Smooth muscle cell (in vitro differentiated cells): ENCODE measurements around the gene PCGF2. TPM values are rescaled to one million over a fixed set of nuclear protein-coding genes. Genes with fewer than 3 reads are reported as not detected.

Experiments used
- DNase-seq: peaks from one replicate; lab custom pipeline; 2025; ENCODE audit not compliant: unreplicated experiment; lab: John Stamatoyannopoulos, UW
- H2AFZ ChIP-seq: fragments of 200-600 bp; sonication (generic); 2 replicates; pipeline ENCODE4 v1.6.0; 2016; ENCODE audit warnings: antibody characterized with exemption, low read depth, mild to moderate bottlenecking
- H3F3A ChIP-seq: fragments of 200-600 bp; sonication (generic); 2 replicates; pipeline ENCODE4 v1.6.0; 2017; ENCODE audit warnings: antibody characterized with exemption, low read depth
- H3K27ac ChIP-seq: fragments of 200-600 bp; sonication (generic); 2 replicates; pipeline ENCODE4 v1.5.1; 2016; ENCODE audit warnings: low read depth, mild to moderate bottlenecking
- H3K27me3 ChIP-seq: fragments of 200-600 bp; sonication (generic); 2 replicates; pipeline ENCODE4 v1.6.1; 2016; ENCODE audit warnings: low read depth, mild to moderate bottlenecking
- H3K36me3 ChIP-seq: fragments of 200-600 bp; sonication (generic); 2 replicates; pipeline ENCODE4 v1.5.1; 2016; ENCODE audit warnings: low read depth
- H3K4me1 ChIP-seq: fragments of 200-600 bp; sonication (generic); 2 replicates; pipeline ENCODE4 v1.5.1; 2016; ENCODE audit warnings: low read depth
- H3K4me2 ChIP-seq: fragments of 200-600 bp; sonication (generic); 2 replicates; pipeline ENCODE4 v1.6.0; 2016; ENCODE audit warnings: mild to moderate bottlenecking
- H3K4me3 ChIP-seq: fragments of 200-600 bp; sonication (generic); 2 replicates; pipeline ENCODE4 v1.5.1; 2016; ENCODE audit warnings: mild to moderate bottlenecking
- H3K79me2 ChIP-seq: fragments of 200-600 bp; sonication (generic); 2 replicates; pipeline ENCODE4 v1.6.0; 2016; ENCODE audit warnings: low read depth, mild to moderate bottlenecking
- H3K9ac ChIP-seq: fragments of 200-600 bp; sonication (generic); 2 replicates; pipeline ENCODE4 v1.6.0; 2016; ENCODE audit warnings: low read depth
- H3K9me3 ChIP-seq: fragments of 200-600 bp; sonication (generic); replicated peaks from 2 replicates; pipeline ENCODE4 v1.5.1; 2016; ENCODE audit warnings: low read depth
- H4K20me1 ChIP-seq: fragments of 200-600 bp; sonication (generic); 2 replicates; pipeline ENCODE4 v1.6.0; 2016; ENCODE audit warnings: low read depth
- WGBS: methylation state at CpG from one replicate; pipeline ENCODE4 v1.1.7; 2016; ENCODE audit warnings: low lambda C conversion rate; 5-methylcytosine and 5-hydroxymethylcytosine counted together
- polyA plus RNA-seq: library from polyadenylated mRNA; unstranded; fragments of >200 nt; fragmentation: Nextera tagmentation; extraction: Ambion mirVana; gene quantifications from 2 replicates; pipeline ENCODE4 v1.2.1, GENCODE V29; 2016
- total RNA-seq: library from RNA; depleted of rRNA; stranded (reverse); fragments of >200 nt; gene quantifications from 2 replicates; pipeline ENCODE4 v1.2.3, GENCODE V29; 2014
- TF ChIP-seq, protein P1 (sequence below): fragments of 200-600 bp; sonication (generic); IDR thresholded peaks from 2 replicates; pipeline ENCODE4 v1.5.1; 2017; ENCODE audit warnings: borderline replicate concordance, mild to moderate bottlenecking, antibody characterized with exemption; ENCODE audit not compliant: insufficient read depth, poor library complexity, severe bottlenecking

Gene PCGF2
- 4.7 and 11.6 TPM in 2 replicates for total RNA-seq
- polyA plus RNA-seq = 6.1 and 11.2 TPM in 2 replicates

DNA sequence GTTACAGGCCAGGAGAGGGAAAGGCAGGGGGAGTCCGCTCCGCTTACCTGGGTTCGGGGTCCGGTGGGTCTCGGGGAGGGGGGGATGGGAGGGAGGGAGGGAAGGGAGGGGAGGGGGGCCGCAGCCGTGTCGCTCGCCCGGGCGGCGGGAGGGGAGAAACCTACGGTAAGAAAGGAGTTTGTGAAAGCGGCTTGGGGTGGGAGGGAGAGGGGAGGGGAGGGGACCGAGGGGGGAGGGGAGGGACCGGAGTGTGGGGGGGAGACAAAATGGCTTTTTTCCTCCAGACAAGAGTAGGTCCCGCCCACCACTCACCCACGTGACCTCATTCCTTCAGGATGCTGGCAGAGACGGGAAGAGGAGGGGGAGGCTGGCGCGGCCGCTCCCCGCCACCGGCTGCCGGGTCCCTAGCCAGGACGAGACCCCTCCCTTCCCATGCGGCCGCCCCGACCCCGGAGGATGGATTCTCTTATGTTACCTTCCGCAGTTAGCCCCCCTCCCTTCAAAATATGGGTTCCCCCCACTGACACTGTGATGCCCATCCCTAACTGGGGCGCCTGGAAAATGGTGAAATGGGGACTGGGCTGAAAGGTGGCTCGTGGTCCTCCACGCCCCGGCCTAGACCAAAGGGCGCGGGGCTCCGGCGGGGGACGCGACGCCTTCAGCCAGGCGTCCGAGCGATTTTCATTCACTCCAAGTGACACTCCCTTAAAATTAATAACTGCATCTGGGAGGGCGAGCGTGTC is at the start of gene PCGF2:
Gene PCGF2, minus strand, starts transcription at position 188 of the 743 bp plus-strand sequence. CDS start 7,934 bp downstream, outside the sequence.
- Histone ChIP-seq H3K79me2 (peaks cover 53% of the 10 kb centered on the region), H3K4me1 (peaks cover 25% of the 10 kb centered on the region), H2AFZ (peak within 1 kb of the TSS; percentile 85), H3K36me3 (no peaks in the 10 kb centered on the region), H3K9me3 (no peaks in the 10 kb centered on the region), H3K9ac (peak within 1 kb of the TSS; percentile 86), H4K20me1 (peaks cover 40% of the 10 kb centered on the region), H3F3A (peaks cover 11% of the 10 kb centered on the region), H3K4me3 (peak within 1 kb of the TSS; percentile 72), H3K27me3 (peaks cover 6% of the 10 kb centered on the region), H3K4me2 (peak within 1 kb of the TSS; percentile 98), H3K27ac (no peak within 1 kb of the TSS)
- TF ChIP-seq, protein P1, sequence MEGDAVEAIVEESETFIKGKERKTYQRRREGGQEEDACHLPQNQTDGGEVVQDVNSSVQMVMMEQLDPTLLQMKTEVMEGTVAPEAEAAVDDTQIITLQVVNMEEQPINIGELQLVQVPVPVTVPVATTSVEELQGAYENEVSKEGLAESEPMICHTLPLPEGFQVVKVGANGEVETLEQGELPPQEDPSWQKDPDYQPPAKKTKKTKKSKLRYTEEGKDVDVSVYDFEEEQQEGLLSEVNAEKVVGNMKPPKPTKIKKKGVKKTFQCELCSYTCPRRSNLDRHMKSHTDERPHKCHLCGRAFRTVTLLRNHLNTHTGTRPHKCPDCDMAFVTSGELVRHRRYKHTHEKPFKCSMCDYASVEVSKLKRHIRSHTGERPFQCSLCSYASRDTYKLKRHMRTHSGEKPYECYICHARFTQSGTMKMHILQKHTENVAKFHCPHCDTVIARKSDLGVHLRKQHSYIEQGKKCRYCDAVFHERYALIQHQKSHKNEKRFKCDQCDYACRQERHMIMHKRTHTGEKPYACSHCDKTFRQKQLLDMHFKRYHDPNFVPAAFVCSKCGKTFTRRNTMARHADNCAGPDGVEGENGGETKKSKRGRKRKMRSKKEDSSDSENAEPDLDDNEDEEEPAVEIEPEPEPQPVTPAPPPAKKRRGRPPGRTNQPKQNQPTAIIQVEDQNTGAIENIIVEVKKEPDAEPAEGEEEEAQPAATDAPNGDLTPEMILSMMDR = no peak
- WGBS = under 1% methylated on average over 26 of the region's 47 CpGs
- DNase-seq = peak; percentile 50

DNA sequence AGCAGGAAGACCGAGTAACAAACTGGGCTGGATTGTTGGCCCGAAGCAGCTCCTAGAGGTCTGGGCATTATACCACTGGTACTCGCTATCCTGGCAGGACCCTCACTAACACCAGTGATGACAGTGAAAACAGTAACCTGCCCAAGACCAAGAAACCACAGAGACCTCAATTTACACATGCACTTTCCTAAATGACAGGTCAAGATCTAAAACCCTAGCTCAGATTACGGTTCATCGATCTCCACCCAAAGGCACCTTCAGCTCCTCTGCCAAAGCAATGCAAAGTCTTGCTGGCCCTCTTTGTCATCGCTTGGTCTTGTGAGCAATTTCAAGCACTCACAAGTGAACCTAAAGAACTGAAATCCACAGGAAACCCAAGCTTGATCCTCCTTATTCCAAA is 49.7 kb upstream of the PCGF2 start:
- H3K4me1 ChIP-seq = peaks cover 14% of the 10 kb centered on the region
- no peaks in the 10 kb centered on the region for H3F3A ChIP-seq
- peaks cover 60% of the 10 kb centered on the region for H4K20me1 ChIP-seq
- peak overlapping the region; percentile 92 for H3K4me3 ChIP-seq
- peak overlapping the region; percentile 94 for H3K4me2 ChIP-seq
- H3K9ac ChIP-seq = peak overlapping the region; percentile 100
- H3K27me3 ChIP-seq = no peaks in the 10 kb centered on the region
- H3K79me2 ChIP-seq = peaks cover 60% of the 10 kb centered on the region
- TF ChIP-seq, protein P1 = no peak
- H3K36me3 ChIP-seq = no peaks in the 10 kb centered on the region
- no peak overlapping the region for H2AFZ ChIP-seq
- WGBS = 89% methylated on average over 6 of the region's 6 CpGs
- no peak overlapping the region for H3K27ac ChIP-seq
- DNase-seq = no peak
- no peaks in the 10 kb centered on the region for H3K9me3 ChIP-seq

DNA sequence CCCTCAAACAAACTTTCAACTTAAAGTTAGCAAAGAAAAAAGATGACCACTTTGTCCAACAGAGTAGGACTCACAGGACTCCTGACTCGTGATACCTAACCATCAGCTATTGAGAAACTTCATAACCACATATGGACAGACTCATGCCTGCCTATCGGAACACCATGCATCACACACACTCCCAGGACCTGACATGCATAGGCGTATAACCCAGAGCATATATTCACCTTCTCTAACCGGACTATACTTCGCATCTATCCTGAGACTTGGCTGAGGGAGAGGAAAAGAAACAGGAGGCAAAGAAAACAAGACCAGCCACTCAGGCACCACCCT is 49.0 kb upstream of the PCGF2 start:
- no peak for DNase-seq
- WGBS = 95% methylated on average over 5 of the region's 5 CpGs

More for the DNA sequence above, 49.0 kb upstream of the PCGF2 start:
- Histone ChIP-seq H3K4me2 (peak overlapping the region; percentile 94), H3K36me3 (no peaks in the 10 kb centered on the region), H3K79me2 (peaks cover 67% of the 10 kb centered on the region), H3K27ac (no peak overlapping the region), H3K9me3 (no peaks in the 10 kb centered on the region), H3K4me3 (peak overlapping the region; percentile 92), H3F3A (no peaks in the 10 kb centered on the region), H4K20me1 (peaks cover 67% of the 10 kb centered on the region), H3K27me3 (no peaks in the 10 kb centered on the region), H3K4me1 (peaks cover 14% of the 10 kb centered on the region), H3K9ac (no peak overlapping the region), H2AFZ (no peak overlapping the region)
- TF ChIP-seq, protein P1 = no peak
